ENCODE results near the gene APBA3.

Gene APBA3

DNA sequence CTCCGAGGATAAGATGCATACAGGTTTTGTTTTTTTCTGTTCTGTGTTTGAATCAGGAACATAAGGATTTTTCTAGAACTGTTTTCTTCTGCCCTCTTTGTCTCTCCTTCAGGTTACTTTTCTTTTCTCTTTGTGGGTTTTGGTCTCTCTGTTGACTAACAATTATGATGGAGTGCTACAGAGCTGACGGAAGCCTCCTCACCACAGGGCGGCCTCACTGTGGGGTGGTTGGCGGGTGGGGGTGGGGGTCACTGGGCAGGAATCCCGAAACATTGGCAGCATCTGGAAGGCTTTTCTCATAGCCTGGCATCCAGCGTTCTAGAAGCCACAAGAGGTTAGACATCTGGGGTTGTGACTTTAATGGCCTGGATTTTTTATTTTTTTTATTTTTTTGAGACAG, 36.6 kb upstream of the APBA3 start:
- Mint-ChIP-seq H3K4me3 (peak overlapping the region; percentile 31), H3K27ac (peak overlapping the region; percentile 90)
- CTCF ChIA-PET = interaction anchor here (1.1 to 2.6 kb wide), 3 partner anchors 19 to 24 kb away, joined by 3 to 9 read pairs (median 8); no protein-coding TSS in a partner anchor

DNA sequence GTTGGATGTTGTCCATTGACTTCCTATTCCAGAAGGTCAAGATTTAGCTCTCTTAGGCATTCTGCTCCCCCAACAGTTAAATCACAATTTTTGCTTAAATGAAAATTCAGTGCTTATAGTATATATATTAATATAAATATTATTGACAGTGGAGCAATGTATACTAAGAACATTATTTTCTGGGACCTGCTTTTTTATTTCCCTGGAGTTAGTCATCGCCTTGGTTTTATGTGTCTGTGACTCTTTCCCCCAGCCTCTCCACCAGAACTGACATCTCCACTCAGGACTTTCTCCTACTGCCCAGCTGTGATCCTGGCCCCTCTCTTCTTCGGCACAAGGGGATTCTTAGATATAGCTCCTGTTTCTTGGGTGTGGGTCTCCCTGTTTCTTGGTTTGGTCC, 34.9 kb upstream of the APBA3 start:
- Mint-ChIP-seq H3K36me3 (peaks cover 14% of the 10 kb centered on the region), H3K27me3 (peaks cover 12% of the 10 kb centered on the region), H3K27ac (no peak overlapping the region), H3K4me3 (no peak overlapping the region), H3K4me1 (peaks cover 29% of the 10 kb centered on the region), H3K9me3 (peaks cover 14% of the 10 kb centered on the region)
- CTCF ChIA-PET = interaction anchor here (1.8 to 2.6 kb wide), 2 partner anchors 8 to 26 kb away, joined by 6 to 9 read pairs; no protein-coding TSS in a partner anchor
- no peak for DNase-seq

More for the DNA sequence above, 36.6 kb upstream of the APBA3 start:
- H3K36me3 Mint-ChIP-seq = peaks cover 14% of the 10 kb centered on the region
- DNase-seq = peak; percentile 63
- peaks cover 23% of the 10 kb centered on the region for H3K27me3 Mint-ChIP-seq
- H3K9me3 Mint-ChIP-seq = peaks cover 12% of the 10 kb centered on the region
- H3K4me1 Mint-ChIP-seq = peaks cover 43% of the 10 kb centered on the region

DNA sequence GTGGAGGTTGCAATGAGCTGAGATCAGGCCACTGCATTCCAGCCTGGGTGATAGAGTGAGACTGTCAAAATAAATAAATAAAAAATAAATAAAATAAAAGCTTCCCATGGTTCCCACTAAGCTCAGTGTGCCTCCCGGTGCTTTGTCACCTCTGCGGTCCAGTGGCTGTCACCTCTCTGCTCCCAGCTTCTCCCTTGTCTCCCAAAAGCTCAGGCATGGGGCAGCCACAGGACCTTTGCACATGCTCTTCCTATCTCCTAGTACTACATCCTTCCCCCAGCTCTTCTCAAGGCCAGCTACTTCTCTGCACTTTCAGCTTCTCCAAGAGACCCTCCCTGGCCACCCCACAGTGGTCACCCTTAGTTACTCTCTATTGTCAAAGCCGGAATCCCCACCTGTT, 32.3 kb upstream of the APBA3 start:
- no peak overlapping the region for H3K27ac Mint-ChIP-seq
- no peak for DNase-seq
- peaks cover 14% of the 10 kb centered on the region for H3K36me3 Mint-ChIP-seq
- peaks cover 14% of the 10 kb centered on the region for H3K9me3 Mint-ChIP-seq
- H3K27me3 Mint-ChIP-seq = peaks cover 30% of the 10 kb centered on the region
- CTCF ChIA-PET = interaction anchor here (1.3 kb wide), 1 partner anchor 31 kb away, joined by 3 read pairs; the partner anchor contains the start of gene MRPL54
- peaks cover 14% of the 10 kb centered on the region for H3K4me1 Mint-ChIP-seq
- H3K4me3 Mint-ChIP-seq = no peak overlapping the region

GRCh38 chr19:3792114-3792513, 30.6 kb upstream of the APBA3 start:
- Mint-ChIP-seq H3K36me3 (peaks cover 11% of the 10 kb centered on the region), H3K4me3 (no peak overlapping the region), H3K27me3 (peaks cover 32% of the 10 kb centered on the region), H3K27ac (no peak overlapping the region), H3K9me3 (peaks cover 12% of the 10 kb centered on the region), H3K4me1 (peaks cover 6% of the 10 kb centered on the region)
- CTCF ChIA-PET = no interaction called here
- no peak for DNase-seq

DNA sequence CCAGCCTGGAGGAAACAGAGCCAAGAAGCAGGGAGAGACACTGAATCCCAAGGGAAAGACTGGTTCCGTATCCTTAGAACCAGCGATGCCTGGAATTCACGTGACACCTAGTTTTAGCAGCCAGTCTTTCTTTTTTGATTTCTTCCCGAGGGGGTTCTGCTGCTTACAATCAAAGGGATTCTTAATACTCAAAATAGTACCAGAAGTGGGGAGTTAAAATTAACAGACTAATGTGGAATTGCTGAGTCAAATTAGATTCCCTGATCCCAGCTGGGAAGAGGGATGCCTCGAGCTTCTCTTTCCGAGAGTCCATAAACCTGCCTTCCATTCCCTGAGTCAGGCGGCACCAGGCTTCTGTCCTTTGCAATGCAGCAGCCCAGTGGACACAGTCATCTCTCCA, 29.4 kb upstream of the APBA3 start:
- CTCF ChIA-PET = no interaction called here
- Mint-ChIP-seq H3K9me3 (peaks cover 2% of the 10 kb centered on the region), H3K4me1 (peaks cover 9% of the 10 kb centered on the region), H3K4me3 (no peak overlapping the region), H3K27me3 (peaks cover 39% of the 10 kb centered on the region), H3K36me3 (peaks cover 2% of the 10 kb centered on the region), H3K27ac (no peak overlapping the region)
- DNase-seq = no peak

GRCh38 chr19:3790209-3790734, 28.8 kb upstream of the APBA3 start:
- Mint-ChIP-seq H3K27ac (no peak overlapping the region), H3K36me3 (peaks cover 4% of the 10 kb centered on the region), H3K9me3 (peaks cover 2% of the 10 kb centered on the region), H3K4me1 (peaks cover 11% of the 10 kb centered on the region), H3K4me3 (no peak overlapping the region), H3K27me3 (peaks cover 43% of the 10 kb centered on the region)
- no peak for DNase-seq
- CTCF ChIA-PET = no interaction called here

GRCh38 chr19:3788996-3789778, 27.7 kb upstream of the APBA3 start:
- peaks cover 2% of the 10 kb centered on the region for H3K9me3 Mint-ChIP-seq
- H3K36me3 Mint-ChIP-seq = peaks cover 7% of the 10 kb centered on the region
- H3K4me3 Mint-ChIP-seq = no peak overlapping the region
- CTCF ChIA-PET = no interaction called here
- H3K27ac Mint-ChIP-seq = peak overlapping the region; percentile 21
- H3K4me1 Mint-ChIP-seq = peaks cover 19% of the 10 kb centered on the region
- peaks cover 53% of the 10 kb centered on the region for H3K27me3 Mint-ChIP-seq
- no peak for DNase-seq

GRCh38 chr19:3785938-3786824, 24.7 kb upstream of the APBA3 start, which contains the start of gene MATK:
TSS of gene MATK (minus strand) at chr19:3786381. CDS start at chr19:3785135, 1,246 bp downstream.
- Mint-ChIP-seq H3K27me3 (peaks cover 47% of the 10 kb centered on the region), H3K36me3 (peaks cover 30% of the 10 kb centered on the region), H3K4me3 (peak within 1 kb of the TSS; percentile 76), H3K9me3 (peaks cover 15% of the 10 kb centered on the region), H3K4me1 (peaks cover 24% of the 10 kb centered on the region), H3K27ac (peak within 1 kb of the TSS; percentile 26)
- CTCF ChIA-PET = no interaction called here
- peak; percentile 50 for DNase-seq

- peaks cover 40% of the 10 kb centered on the region for H3K27me3 Mint-ChIP-seq
- DNase-seq = peak; percentile 52
- CTCF ChIA-PET = no interaction called here
- H3K27ac Mint-ChIP-seq = peak overlapping the region; percentile 26
- peaks cover 24% of the 10 kb centered on the region for H3K4me1 Mint-ChIP-seq
- H3K4me3 Mint-ChIP-seq = peak overlapping the region; percentile 76
- peaks cover 33% of the 10 kb centered on the region for H3K36me3 Mint-ChIP-seq
- H3K9me3 Mint-ChIP-seq = peaks cover 20% of the 10 kb centered on the region
These were observed 24.0 kb upstream of the APBA3 start for GRCh38 chr19:3785451-3785937.

DNA sequence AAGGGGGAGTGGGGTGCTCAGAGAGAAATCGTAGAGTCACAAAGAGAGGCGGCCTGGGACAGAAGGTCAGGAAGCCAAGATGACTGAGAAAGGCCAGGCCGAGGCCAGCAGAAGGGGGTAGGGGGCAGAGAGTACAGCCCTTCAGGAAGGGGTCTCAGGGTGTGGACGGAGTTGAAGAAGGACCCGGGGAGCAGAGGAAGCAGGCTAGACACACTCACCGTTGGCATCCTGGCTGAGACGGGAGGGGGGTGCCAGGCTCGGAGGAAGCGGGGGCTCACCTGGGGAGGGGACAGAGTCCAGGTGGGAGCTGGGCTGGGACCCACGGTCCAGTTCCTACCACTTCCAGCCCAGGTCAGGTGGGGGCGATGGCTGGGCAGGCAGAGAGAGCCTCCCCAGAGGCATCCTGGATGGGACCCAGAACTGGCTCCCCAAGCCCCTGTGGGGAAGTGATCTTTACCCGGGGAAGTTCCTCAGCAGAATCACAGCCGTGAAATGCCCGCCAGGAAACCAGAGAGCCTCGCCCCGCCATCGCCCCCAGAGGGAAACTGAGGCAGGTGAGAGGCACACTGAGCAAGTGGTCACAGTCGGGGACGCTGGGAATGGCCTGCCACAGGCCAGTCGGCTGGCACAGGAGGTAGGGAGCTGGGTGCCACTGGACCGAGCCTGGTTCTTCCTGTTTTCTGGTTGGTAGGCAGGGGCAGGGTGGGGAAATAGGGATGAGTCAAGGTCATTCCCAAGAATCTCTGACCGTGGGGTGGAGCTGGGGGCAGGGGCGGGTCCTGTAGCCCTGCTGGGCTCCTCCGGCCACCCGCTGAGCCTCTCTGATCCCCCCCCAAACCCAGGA, 23.3 kb upstream of the APBA3 start:
- peaks cover 32% of the 10 kb centered on the region for H3K36me3 Mint-ChIP-seq
- CTCF ChIA-PET = interaction anchor here (1.2 to 2.5 kb wide), 3 partner anchors 34 to 64 kb away, joined by 3 to 10 read pairs (median 8); no protein-coding TSS in a partner anchor
- peak overlapping the region; percentile 55 for H3K27ac Mint-ChIP-seq
- peaks cover 33% of the 10 kb centered on the region for H3K27me3 Mint-ChIP-seq
- H3K4me1 Mint-ChIP-seq = peaks cover 24% of the 10 kb centered on the region
- no peak for DNase-seq
- peaks cover 20% of the 10 kb centered on the region for H3K9me3 Mint-ChIP-seq
- peak overlapping the region; percentile 76 for H3K4me3 Mint-ChIP-seq

- Mint-ChIP-seq H3K4me3 (peak overlapping the region; percentile 76), H3K9me3 (peaks cover 20% of the 10 kb centered on the region), H3K36me3 (peaks cover 32% of the 10 kb centered on the region), H3K27me3 (peaks cover 27% of the 10 kb centered on the region), H3K4me1 (peaks cover 23% of the 10 kb centered on the region), H3K27ac (peak overlapping the region; percentile 55)
- CTCF ChIA-PET = interaction anchor here (1.2 to 2.5 kb wide), 4 partner anchors 16 to 65 kb away, joined by 3 to 10 read pairs (median 6); no protein-coding TSS in a partner anchor
- peak; percentile 45 for DNase-seq
These were observed 22.4 kb upstream of the APBA3 start for GRCh38 chr19:3783660-3784584.

DNA sequence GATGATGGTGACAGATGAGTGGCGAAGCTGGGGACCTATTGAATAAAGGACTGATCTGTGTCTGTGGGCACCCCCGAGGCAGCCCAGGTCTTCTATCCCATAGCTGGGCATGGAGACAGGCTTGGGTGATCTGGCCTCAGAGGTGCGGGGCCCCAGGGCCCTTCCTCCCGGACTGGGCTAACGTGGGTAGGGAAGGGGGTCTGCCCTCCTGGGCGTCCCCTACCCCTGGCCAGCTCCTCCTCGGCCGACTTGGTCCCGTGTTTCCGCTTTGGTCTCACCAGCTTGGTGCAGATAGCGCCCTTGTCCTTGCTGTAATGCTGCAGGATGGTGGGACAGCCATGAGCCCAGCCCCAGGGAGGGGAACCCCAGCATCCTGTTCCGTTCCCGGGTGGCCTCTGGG, 21.4 kb upstream of the APBA3 start:
- Mint-ChIP-seq H3K9me3 (peaks cover 20% of the 10 kb centered on the region), H3K27ac (no peak overlapping the region), H3K4me1 (peaks cover 22% of the 10 kb centered on the region), H3K27me3 (peaks cover 26% of the 10 kb centered on the region), H3K36me3 (peaks cover 32% of the 10 kb centered on the region), H3K4me3 (no peak overlapping the region)
- CTCF ChIA-PET = interaction anchor here (1.3 to 2.5 kb wide), 2 partner anchors 15 to 39 kb away, joined by 3 to 10 read pairs; no protein-coding TSS in a partner anchor
- no peak for DNase-seq

Measured in activated naive CD4-positive, alpha-beta T cell treated with anti-CD3 and anti-CD28 coated beads, Interleukin-2, amount 10 ng/mL, durations not matched to agents 7 days and 5 days (primary cell).